Mesenchymal stem cell (in vitro differentiated cells and primary cell): ENCODE data around the gene MUC15.

ENCODE experiments used
- DNase-seq: peaks from one replicate; pipeline ENCODE4 v3.0.0-alpha.2; 2013
- H2AFZ ChIP-seq: one replicate; pipeline ENCODE4 v1.6.1; 2013; ENCODE audit warnings: low read depth, mild to moderate bottlenecking, control low read depth, inconsistent platforms, low read length, moderate library complexity
- H2AK5ac ChIP-seq: 2 replicates; pipeline ENCODE4 v1.6.1; 2013; ENCODE audit warnings: low read length, moderate library complexity, mild to moderate bottlenecking, inconsistent platforms; ENCODE audit not compliant: severe bottlenecking
- H2BK120ac ChIP-seq: one replicate; pipeline ENCODE4 v1.6.1; 2013; ENCODE audit warnings: low read depth, mild to moderate bottlenecking, inconsistent platforms, low read length, moderate library complexity
- H2BK12ac ChIP-seq, 2 experiments: one replicate each; pipeline ENCODE4 v1.6.1; 2013; ENCODE audit warnings: inconsistent platforms in 2 of 2, low read length in 2 of 2, mild to moderate bottlenecking in 2 of 2, moderate library complexity in 2 of 2, control low read depth in 1 of 2
- H2BK15ac ChIP-seq: one replicate; pipeline ENCODE4 v1.6.1; 2013; ENCODE audit warnings: mild to moderate bottlenecking, low read depth, inconsistent platforms; ENCODE audit not compliant: poor library complexity, severe bottlenecking
- H2BK5ac ChIP-seq: 2 replicates; pipeline ENCODE4 v1.6.1; 2013; ENCODE audit warnings: low read depth, mild to moderate bottlenecking, low read length, control low read depth, inconsistent platforms; ENCODE audit not compliant: poor library complexity, severe bottlenecking
- H3K14ac ChIP-seq, 2 experiments: one replicate each; pipeline ENCODE4 v1.6.1; 2013; ENCODE audit warnings: inconsistent platforms in 2 of 2, low read length in 2 of 2, control low read depth in 1 of 2, mild to moderate bottlenecking in 1 of 2, moderate library complexity in 1 of 2
- H3K18ac ChIP-seq, 2 experiments: one replicate each; pipeline ENCODE4 v1.6.1; 2013; ENCODE audit warnings: inconsistent platforms in 2 of 2, low read length in 2 of 2, control low read depth in 1 of 2, low read depth in 1 of 2, mild to moderate bottlenecking in 1 of 2
- H3K23ac ChIP-seq, 2 experiments: one replicate each; pipeline ENCODE4 v1.6.1; 2013; ENCODE audit warnings: inconsistent platforms in 2 of 2, low read length in 2 of 2, mild to moderate bottlenecking in 2 of 2, moderate library complexity in 2 of 2, control low read depth in 1 of 2
- H3K27ac ChIP-seq: 2 replicates; pipeline ENCODE4 v1.5.1; 2013; ENCODE audit warnings: mild to moderate bottlenecking, moderate library complexity, low read length, control low read depth, inconsistent platforms; ENCODE audit not compliant: poor library complexity, severe bottlenecking
- H3K27me3 ChIP-seq, 2 experiments: 2 replicates each; pipeline versions ENCODE4 v1.6.1 to v1.7.0; 2013; ENCODE audit warnings: low read length in 2 of 2, mild to moderate bottlenecking in 2 of 2, moderate library complexity in 2 of 2, control low read depth in 1 of 2, inconsistent platforms in 1 of 2; ENCODE audit not compliant: control insufficient read depth in 1 of 2, insufficient read depth in 1 of 2
- H3K36me3 ChIP-seq, 2 experiments: 2 replicates each; pipeline versions ENCODE4 v1.6.1 to v1.7.0; 2013; ENCODE audit warnings: low read length in 2 of 2, control low read depth in 1 of 2, inconsistent platforms in 1 of 2, low read depth in 1 of 2, mild to moderate bottlenecking in 1 of 2; ENCODE audit not compliant: insufficient read depth in 2 of 2, control insufficient read depth in 1 of 2
- H3K4ac ChIP-seq, 2 experiments: one replicate each; pipeline ENCODE4 v1.6.1; 2013; ENCODE audit warnings: inconsistent platforms in 2 of 2, low read length in 2 of 2, mild to moderate bottlenecking in 2 of 2, moderate library complexity in 2 of 2, control low read depth in 1 of 2, low read depth in 1 of 2
- H3K4me1 ChIP-seq: 2 replicates; pipeline ENCODE4 v1.6.1; 2013; ENCODE audit warnings: low read depth, low read length, control low read depth; ENCODE audit not compliant: control insufficient read depth, insufficient read depth
- H3K4me2 ChIP-seq: 2 replicates; pipeline ENCODE4 v1.6.1; 2013; ENCODE audit warnings: low read length, mild to moderate bottlenecking, inconsistent platforms; ENCODE audit not compliant: poor library complexity, severe bottlenecking
- H3K4me3 ChIP-seq, 2 experiments: 2 replicates each; pipeline versions ENCODE4 v1.5.1 to v1.7.0; 2013; ENCODE audit warnings: low read length in 2 of 2, mild to moderate bottlenecking in 2 of 2, control low read depth in 1 of 2, low read depth in 1 of 2; ENCODE audit not compliant: insufficient read depth in 1 of 2
- H3K79me1 ChIP-seq: replicated peaks from 2 replicates; pipeline ENCODE4 v1.6.1; 2013; ENCODE audit warnings: mild to moderate bottlenecking, control low read depth, low read length, inconsistent platforms; ENCODE audit not compliant: poor library complexity, severe bottlenecking
- H3K9ac ChIP-seq: 2 replicates; pipeline ENCODE4 v1.7.0; 2013; ENCODE audit warnings: mild to moderate bottlenecking, low read length, moderate library complexity
- H3K9me3 ChIP-seq: 2 replicates; pipeline ENCODE4 v1.7.0; 2013; ENCODE audit warnings: mild to moderate bottlenecking, low read length; ENCODE audit not compliant: control insufficient read depth
- H4K8ac ChIP-seq: one replicate; pipeline ENCODE4 v1.6.1; 2013; ENCODE audit warnings: inconsistent platforms, mild to moderate bottlenecking, low read length, moderate library complexity
- H4K91ac ChIP-seq: one replicate; pipeline ENCODE4 v1.6.1; 2013; ENCODE audit warnings: mild to moderate bottlenecking, low read length, inconsistent platforms
- WGBS: methylation state at CpG from one replicate; pipeline ENCODE4 v1.1.7; 2013; ENCODE audit warnings: mixed read lengths; 5-methylcytosine and 5-hydroxymethylcytosine counted together

MUC15 gene

GRCh38 chr11:26558190-26558589 is 13.9 kb downstream of the MUC15 start:
- Histone ChIP-seq H2BK15ac (no peak overlapping the region), H2AK5ac (no peak overlapping the region), H2BK12ac (no peak overlapping the region), H3K27ac (no peak overlapping the region), H3K18ac (no peak overlapping the region), H3K23ac (no peak overlapping the region), H3K36me3 (no peaks in the 10 kb centered on the region), H3K14ac (no peak overlapping the region), H4K8ac (no peak overlapping the region), H3K4ac (no peak overlapping the region), H3K4me1 (no peaks in the 10 kb centered on the region), H3K9me3 (no peaks in the 10 kb centered on the region), H3K79me1 (no peaks in the 10 kb centered on the region), H2BK5ac (no peak overlapping the region), H3K4me2 (no peak overlapping the region), H3K27me3 (no peaks in the 10 kb centered on the region), H2BK120ac (no peak overlapping the region), H4K91ac (no peak overlapping the region), H3K9ac (no peak overlapping the region), H2AFZ (no peak overlapping the region), H3K4me3 (no peak overlapping the region)
- 0% methylated on average over 1 of the region's 4 CpGs for WGBS
- no peak for DNase-seq

- Histone ChIP-seq H3K9me3 (no peaks in the 10 kb centered on the region), H3K79me1 (no peaks in the 10 kb centered on the region), H2AFZ (no peak overlapping the region), H3K4ac (no peak overlapping the region), H3K4me1 (no peaks in the 10 kb centered on the region), H2BK12ac (no peak overlapping the region), H3K27ac (no peak overlapping the region), H4K8ac (no peak overlapping the region), H3K14ac (no peak overlapping the region), H3K9ac (no peak overlapping the region), H2BK120ac (no peak overlapping the region), H3K23ac (no peak overlapping the region), H4K91ac (no peak overlapping the region), H2BK15ac (no peak overlapping the region), H2BK5ac (no peak overlapping the region), H3K27me3 (no peaks in the 10 kb centered on the region), H3K4me3 (no peak overlapping the region), H2AK5ac (no peak overlapping the region), H3K18ac (no peak overlapping the region), H3K36me3 (no peaks in the 10 kb centered on the region), H3K4me2 (no peak overlapping the region)
- WGBS, result 56% methylated on average over 3 of the region's 3 CpGs
- DNase-seq, result no peak
Measured at GRCh38 chr11:26557666-26558065, 14.4 kb downstream of the MUC15 start.

GRCh38 chr11:26556582-26556981 is 15.5 kb downstream of the MUC15 start:
- no peaks in the 10 kb centered on the region for H3K27me3 ChIP-seq
- no peak overlapping the region for H3K4me3 ChIP-seq
- no peak overlapping the region for H2AFZ ChIP-seq
- no peak overlapping the region for H4K91ac ChIP-seq
- H2AK5ac ChIP-seq, result no peak overlapping the region
- H3K9me3 ChIP-seq, result no peaks in the 10 kb centered on the region
- no peaks in the 10 kb centered on the region for H3K79me1 ChIP-seq
- no peak for DNase-seq
- no peak overlapping the region for H3K14ac ChIP-seq
- no peak overlapping the region for H3K27ac ChIP-seq
- 100% methylated on average over 1 of the region's 1 CpG for WGBS
- no peak overlapping the region for H3K23ac ChIP-seq
- no peaks in the 10 kb centered on the region for H3K36me3 ChIP-seq
- no peak overlapping the region for H3K4ac ChIP-seq
- H3K4me2 ChIP-seq, result no peak overlapping the region
- H3K4me1 ChIP-seq, result no peaks in the 10 kb centered on the region
- no peak overlapping the region for H2BK5ac ChIP-seq
- no peak overlapping the region for H4K8ac ChIP-seq
- H2BK120ac ChIP-seq, result no peak overlapping the region
- no peak overlapping the region for H3K9ac ChIP-seq
- H2BK12ac ChIP-seq, result no peak overlapping the region
- no peak overlapping the region for H3K18ac ChIP-seq
- H2BK15ac ChIP-seq, result no peak overlapping the region

- Histone ChIP-seq H2BK120ac (no peak overlapping the region), H2AK5ac (no peak overlapping the region), H3K4me2 (no peak overlapping the region), H2BK12ac (no peak overlapping the region), H3K36me3 (no peaks in the 10 kb centered on the region), H3K79me1 (no peaks in the 10 kb centered on the region), H3K18ac (no peak overlapping the region), H3K23ac (no peak overlapping the region), H3K4me1 (no peaks in the 10 kb centered on the region), H3K27ac (no peak overlapping the region), H3K27me3 (no peaks in the 10 kb centered on the region), H3K4me3 (no peak overlapping the region), H2AFZ (no peak overlapping the region), H3K4ac (no peak overlapping the region), H3K14ac (no peak overlapping the region), H2BK15ac (no peak overlapping the region), H4K8ac (no peak overlapping the region), H3K9ac (no peak overlapping the region), H4K91ac (no peak overlapping the region), H3K9me3 (no peaks in the 10 kb centered on the region), H2BK5ac (no peak overlapping the region)
- WGBS, result 84% methylated on average over 3 of the region's 5 CpGs
- DNase-seq, result no peak
Measured at GRCh38 chr11:26554455-26554854, 17.6 kb downstream of the MUC15 start.
